HEK293 (cell line): Measurements from ENCODE around the gene HPCA.

Experiments
- CTCF ChIA-PET: fragments of 350-600 bp; formaldehyde crosslinking; extraction: SDS; loops from one replicate; lab custom pipeline; 2021; ENCODE audit warnings: antibody characterized with exemption; lab: Yijun Ruan, JAX
- POLR2A ChIA-PET: fragments of 300-600 bp; formaldehyde crosslinking; extraction: SDS; loops from one replicate; lab custom pipeline; 2020; ENCODE audit warnings: antibody characterized with exemption, inconsistent platforms; lab: Yijun Ruan, JAX
- H3K27ac ChIP-seq: fragments of 200-500 bp; sonication (Bioruptor generic); 2 replicates; pipeline ENCODE4 v1.5.1; 2014; ENCODE audit warnings: low read depth, low read length, control low read depth, inconsistent platforms; ENCODE audit errors: extremely low read depth
- H3K36me3 ChIP-seq, 2 experiments: fragments of 200-500 bp in 1 of 2; sonication (Bioruptor generic) in 1 of 2; 1 replicate in 1 of 2; 2 replicates in 1 of 2; pipeline ENCODE4 v1.5.1; 2014 to 2017; ENCODE audit warnings: inconsistent platforms in 2 of 2, low read length in 2 of 2; ENCODE audit not compliant: control insufficient read depth in 2 of 2, insufficient read depth in 1 of 2
- H3K4me1 ChIP-seq: fragments of 200-500 bp; sonication (Bioruptor generic); 2 replicates; pipeline ENCODE4 v1.5.1; 2014; ENCODE audit warnings: mild to moderate bottlenecking, low read length, inconsistent platforms; ENCODE audit not compliant: control insufficient read depth, insufficient read depth
- H3K4me3 ChIP-seq: 2 replicates; pipeline ENCODE4 v1.5.1; 2011; ENCODE audit warnings: low read depth, mild to moderate bottlenecking, control low read depth, low read length, moderate library complexity
- H3K9me3 ChIP-seq: fragments of 200-500 bp; sonication (Bioruptor generic); 2 replicates; pipeline ENCODE4 v1.5.1; 2014; ENCODE audit warnings: low read depth, low read length, inconsistent platforms; ENCODE audit not compliant: control insufficient read depth, insufficient read depth
- MZF1 ChIP-seq: fragments of 450-650 bp; formaldehyde crosslinking; IDR thresholded peaks from 2 replicates; pipeline ENCODE4 v1.5.1; 2017; ENCODE audit warnings: missing biosample characterization, missing genetic modification characterization, borderline replicate concordance
- PRDM1 ChIP-seq: fragments of 450-650 bp; formaldehyde crosslinking; IDR thresholded peaks from 2 replicates; pipeline ENCODE4; 2016; ENCODE audit warnings: missing biosample characterization, missing genetic modification characterization
- PRDM10 ChIP-seq: fragments of 450-650 bp; formaldehyde crosslinking; IDR thresholded peaks from 2 replicates; pipeline ENCODE4 v1.5.1; 2016; ENCODE audit warnings: missing biosample characterization, missing genetic modification characterization
- YY2 ChIP-seq: fragments of 450-650 bp; formaldehyde crosslinking; IDR thresholded peaks from 2 replicates; pipeline ENCODE4 v1.5.1; 2016; ENCODE audit warnings: missing biosample characterization, missing genetic modification characterization
- ZFP3 ChIP-seq: fragments of 450-650 bp; formaldehyde crosslinking; IDR thresholded peaks from 2 replicates; pipeline ENCODE4 v1.5.1; 2016; ENCODE audit warnings: low read depth, missing biosample characterization, missing genetic modification characterization
- ZNF174 ChIP-seq: fragments of 450-650 bp; formaldehyde crosslinking; IDR thresholded peaks from 2 replicates; pipeline ENCODE4 v1.5.0; 2017; ENCODE audit warnings: missing biosample characterization, mild to moderate bottlenecking, missing genetic modification characterization
- ZNF221 ChIP-seq: fragments of 450-650 bp; formaldehyde crosslinking; IDR thresholded peaks from 2 replicates; pipeline ENCODE4 v1.5.1; 2017; ENCODE audit warnings: missing biosample characterization, missing genetic modification characterization, borderline replicate concordance
- ZNF23 ChIP-seq: fragments of 450-650 bp; formaldehyde crosslinking; IDR thresholded peaks from 2 replicates; pipeline ENCODE4 v1.5.1; 2016; ENCODE audit warnings: missing biosample characterization, missing genetic modification characterization, borderline replicate concordance
- ZNF341 ChIP-seq: fragments of 450-650 bp; formaldehyde crosslinking; IDR thresholded peaks from 2 replicates; pipeline ENCODE4; 2016; ENCODE audit warnings: low read depth, missing biosample characterization, missing genetic modification characterization
- ZNF423 ChIP-seq: fragments of 450-650 bp; formaldehyde crosslinking; IDR thresholded peaks from 2 replicates; pipeline ENCODE4 v1.5.1; 2016; ENCODE audit warnings: missing biosample characterization, missing genetic modification characterization
- ZNF624 ChIP-seq: fragments of 450-650 bp; formaldehyde crosslinking; IDR thresholded peaks from 2 replicates; pipeline ENCODE4 v1.5.1; 2017; ENCODE audit warnings: missing biosample characterization, missing genetic modification characterization
- ZNF792 ChIP-seq: fragments of 450-650 bp; formaldehyde crosslinking; IDR thresholded peaks from 2 replicates; pipeline ENCODE4 v1.5.1; 2016; ENCODE audit warnings: missing biosample characterization, missing genetic modification characterization
- TF ChIP-seq, protein P1 (sequence below): fragments of 450-650 bp; formaldehyde crosslinking; IDR thresholded peaks from 2 replicates; pipeline ENCODE4; 2016; ENCODE audit warnings: missing biosample characterization, missing genetic modification characterization
- TF ChIP-seq, protein P2 (sequence below): fragments of 450-650 bp; formaldehyde crosslinking; IDR thresholded peaks from 2 replicates; pipeline ENCODE4 v1.5.1; 2016; ENCODE audit warnings: missing biosample characterization, missing genetic modification characterization, borderline replicate concordance
- TF ChIP-seq, protein P3 (sequence below): fragments of 450-650 bp; formaldehyde crosslinking; IDR thresholded peaks from 2 replicates; pipeline ENCODE4 v1.5.1; 2016; ENCODE audit warnings: missing biosample characterization, missing genetic modification characterization
- TF ChIP-seq, protein P4 (sequence below): fragments of 450-650 bp; formaldehyde crosslinking; IDR thresholded peaks from 2 replicates; pipeline ENCODE4 v1.5.1; 2016; ENCODE audit warnings: missing biosample characterization, missing genetic modification characterization

The HPCA gene

GRCh38 chr1:32933742-32934322, 47.5 kb downstream of the HPCA start (continued):
- TF ChIP-seq PRDM10 (tag by site-specific recombination), result 0 out of 2 replicates have a peak, but pooled peaks have one; percentile 24
- peak; percentile 94 for TF ChIP-seq PRDM1 (tag by site-specific recombination)
- TF ChIP-seq ZNF423 (tag by site-specific recombination), result no peak

GRCh38 chr1:32934535-32934934, 48.2 kb downstream of the HPCA start:
- Histone ChIP-seq H3K27ac (no peak overlapping the region), H3K9me3 (no peaks in the 10 kb centered on the region)
- TF ChIP-seq ZNF174 (tag by site-specific recombination), result no peak
- no peak for TF ChIP-seq ZNF341 (tag by site-specific recombination)
- TF ChIP-seq, protein P1, sequence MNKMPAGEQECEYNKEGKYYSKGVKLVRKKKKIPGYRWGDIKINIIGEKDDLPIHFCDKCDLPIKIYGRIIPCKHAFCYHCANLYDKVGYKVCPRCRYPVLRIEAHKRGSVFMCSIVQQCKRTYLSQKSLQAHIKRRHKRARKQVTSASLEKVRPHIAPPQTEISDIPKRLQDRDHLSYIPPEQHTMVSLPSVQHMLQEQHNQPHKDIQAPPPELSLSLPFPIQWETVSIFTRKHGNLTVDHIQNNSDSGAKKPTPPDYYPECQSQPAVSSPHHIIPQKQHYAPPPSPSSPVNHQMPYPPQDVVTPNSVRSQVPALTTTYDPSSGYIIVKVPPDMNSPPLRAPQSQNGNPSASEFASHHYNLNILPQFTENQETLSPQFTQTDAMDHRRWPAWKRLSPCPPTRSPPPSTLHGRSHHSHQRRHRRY (tag by site-specific recombination), result no peak
- no peak for TF ChIP-seq YY2
- TF ChIP-seq ZNF624 (tag by site-specific recombination), result no peak
- no peak for TF ChIP-seq ZNF23 (tag by site-specific recombination)
- TF ChIP-seq, all 188 proteins: peak for 0
- ChIA-PET CTCF (interaction anchor here (0.5 to 6.8 kb wide), 21 partner anchors 9 to 363 kb away, joined by 3 to 71 read pairs (median 4); partner anchors contain the start of gene HPCA), POLR2A (interaction anchor here (0.6 to 1.1 kb wide), 3 partner anchors 30 to 146 kb away, joined by 3 to 7 read pairs (median 5); partner anchors contain the start of genes AZIN2 and RNF19B)
- Histone ChIP-seq H3K4me1 (no peaks in the 10 kb centered on the region), H3K4me3 (no peak overlapping the region), H3K36me3 (peaks cover 0 to 40% of the 10 kb centered on the region in 2 experiments)

DNA sequence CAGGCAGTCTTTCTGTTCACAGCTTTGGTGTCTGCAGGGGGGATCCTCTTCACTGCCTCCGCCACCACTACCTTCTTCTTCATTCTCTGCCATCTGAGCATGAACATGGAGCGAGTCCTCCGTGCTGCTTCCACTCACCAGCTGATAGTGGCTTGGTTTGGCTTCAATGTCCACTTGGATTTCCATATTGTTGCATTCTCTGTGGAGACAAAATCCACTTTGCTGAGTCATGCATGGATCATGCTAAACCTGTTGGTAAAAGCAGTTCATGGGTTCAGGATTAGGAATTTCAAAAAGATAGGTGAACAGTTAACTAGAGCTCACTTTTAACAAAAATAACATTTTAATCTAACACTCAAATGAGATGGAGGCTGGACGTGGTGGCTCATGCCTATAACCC, 50.8 kb downstream of the HPCA start:
- no peak overlapping the region for H3K27ac ChIP-seq
- ChIA-PET POLR2A (interaction anchor here (0.8 kb wide), 1 partner anchor 26 kb away, joined by 4 read pairs; no protein-coding TSS in a partner anchor), CTCF (interaction anchor here (0.6 to 3.0 kb wide), 6 partner anchors 16 to 149 kb away, joined by 3 to 9 read pairs (median 4); partner anchors contain the start of gene AZIN2)
- H3K4me3 ChIP-seq, result no peak overlapping the region
- no peaks in the 10 kb centered on the region for H3K4me1 ChIP-seq
- H3K36me3 ChIP-seq, result peaks cover 5 to 66% of the 10 kb centered on the region in 2 experiments
- no peaks in the 10 kb centered on the region for H3K9me3 ChIP-seq
- TF ChIP-seq, protein P2, sequence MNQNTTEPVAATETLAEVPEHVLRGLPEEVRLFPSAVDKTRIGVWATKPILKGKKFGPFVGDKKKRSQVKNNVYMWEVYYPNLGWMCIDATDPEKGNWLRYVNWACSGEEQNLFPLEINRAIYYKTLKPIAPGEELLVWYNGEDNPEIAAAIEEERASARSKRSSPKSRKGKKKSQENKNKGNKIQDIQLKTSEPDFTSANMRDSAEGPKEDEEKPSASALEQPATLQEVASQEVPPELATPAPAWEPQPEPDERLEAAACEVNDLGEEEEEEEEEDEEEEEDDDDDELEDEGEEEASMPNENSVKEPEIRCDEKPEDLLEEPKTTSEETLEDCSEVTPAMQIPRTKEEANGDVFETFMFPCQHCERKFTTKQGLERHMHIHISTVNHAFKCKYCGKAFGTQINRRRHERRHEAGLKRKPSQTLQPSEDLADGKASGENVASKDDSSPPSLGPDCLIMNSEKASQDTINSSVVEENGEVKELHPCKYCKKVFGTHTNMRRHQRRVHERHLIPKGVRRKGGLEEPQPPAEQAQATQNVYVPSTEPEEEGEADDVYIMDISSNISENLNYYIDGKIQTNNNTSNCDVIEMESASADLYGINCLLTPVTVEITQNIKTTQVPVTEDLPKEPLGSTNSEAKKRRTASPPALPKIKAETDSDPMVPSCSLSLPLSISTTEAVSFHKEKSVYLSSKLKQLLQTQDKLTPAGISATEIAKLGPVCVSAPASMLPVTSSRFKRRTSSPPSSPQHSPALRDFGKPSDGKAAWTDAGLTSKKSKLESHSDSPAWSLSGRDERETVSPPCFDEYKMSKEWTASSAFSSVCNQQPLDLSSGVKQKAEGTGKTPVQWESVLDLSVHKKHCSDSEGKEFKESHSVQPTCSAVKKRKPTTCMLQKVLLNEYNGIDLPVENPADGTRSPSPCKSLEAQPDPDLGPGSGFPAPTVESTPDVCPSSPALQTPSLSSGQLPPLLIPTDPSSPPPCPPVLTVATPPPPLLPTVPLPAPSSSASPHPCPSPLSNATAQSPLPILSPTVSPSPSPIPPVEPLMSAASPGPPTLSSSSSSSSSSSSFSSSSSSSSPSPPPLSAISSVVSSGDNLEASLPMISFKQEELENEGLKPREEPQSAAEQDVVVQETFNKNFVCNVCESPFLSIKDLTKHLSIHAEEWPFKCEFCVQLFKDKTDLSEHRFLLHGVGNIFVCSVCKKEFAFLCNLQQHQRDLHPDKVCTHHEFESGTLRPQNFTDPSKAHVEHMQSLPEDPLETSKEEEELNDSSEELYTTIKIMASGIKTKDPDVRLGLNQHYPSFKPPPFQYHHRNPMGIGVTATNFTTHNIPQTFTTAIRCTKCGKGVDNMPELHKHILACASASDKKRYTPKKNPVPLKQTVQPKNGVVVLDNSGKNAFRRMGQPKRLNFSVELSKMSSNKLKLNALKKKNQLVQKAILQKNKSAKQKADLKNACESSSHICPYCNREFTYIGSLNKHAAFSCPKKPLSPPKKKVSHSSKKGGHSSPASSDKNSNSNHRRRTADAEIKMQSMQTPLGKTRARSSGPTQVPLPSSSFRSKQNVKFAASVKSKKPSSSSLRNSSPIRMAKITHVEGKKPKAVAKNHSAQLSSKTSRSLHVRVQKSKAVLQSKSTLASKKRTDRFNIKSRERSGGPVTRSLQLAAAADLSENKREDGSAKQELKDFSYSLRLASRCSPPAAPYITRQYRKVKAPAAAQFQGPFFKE (tag by site-specific recombination), result no peak
- TF ChIP-seq ZNF221 (tag by site-specific recombination) (no peak), MZF1 (no peak), ZFP3 (tag by site-specific recombination) (no peak), ZNF792 (tag by site-specific recombination) (no peak)
- TF ChIP-seq, protein P3, sequence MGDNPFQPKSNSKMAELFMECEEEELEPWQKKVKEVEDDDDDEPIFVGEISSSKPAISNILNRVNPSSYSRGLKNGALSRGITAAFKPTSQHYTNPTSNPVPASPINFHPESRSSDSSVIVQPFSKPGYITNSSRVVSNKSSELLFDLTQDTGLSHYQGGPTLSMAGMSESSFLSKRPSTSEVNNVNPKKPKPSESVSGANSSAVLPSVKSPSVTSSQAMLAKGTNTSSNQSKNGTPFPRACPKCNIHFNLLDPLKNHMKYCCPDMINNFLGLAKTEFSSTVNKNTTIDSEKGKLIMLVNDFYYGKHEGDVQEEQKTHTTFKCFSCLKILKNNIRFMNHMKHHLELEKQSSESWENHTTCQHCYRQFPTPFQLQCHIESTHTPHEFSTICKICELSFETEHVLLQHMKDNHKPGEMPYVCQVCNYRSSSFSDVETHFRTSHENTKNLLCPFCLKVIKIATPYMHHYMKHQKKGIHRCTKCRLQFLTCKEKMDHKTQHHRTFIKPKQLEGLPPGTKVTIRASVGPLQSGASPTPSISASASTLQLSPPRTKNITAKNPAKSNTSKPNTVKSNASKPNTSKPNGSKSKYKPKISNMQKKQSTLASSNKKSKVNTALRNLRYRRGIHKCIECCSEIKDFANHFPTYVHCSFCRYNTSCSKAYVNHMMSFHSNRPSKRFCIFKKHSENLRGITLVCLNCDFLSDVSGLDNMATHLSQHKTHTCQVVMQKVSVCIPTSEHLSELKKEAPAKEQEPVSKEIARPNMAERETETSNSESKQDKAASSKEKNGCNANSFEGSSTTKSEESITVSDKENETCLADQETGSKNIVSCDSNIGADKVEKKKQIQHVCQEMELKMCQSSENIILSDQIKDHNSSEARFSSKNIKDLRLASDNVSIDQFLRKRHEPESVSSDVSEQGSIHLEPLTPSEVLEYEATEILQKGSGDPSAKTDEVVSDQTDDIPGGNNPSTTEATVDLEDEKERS (tag by site-specific recombination), result no peak
- TF ChIP-seq, protein P4, sequence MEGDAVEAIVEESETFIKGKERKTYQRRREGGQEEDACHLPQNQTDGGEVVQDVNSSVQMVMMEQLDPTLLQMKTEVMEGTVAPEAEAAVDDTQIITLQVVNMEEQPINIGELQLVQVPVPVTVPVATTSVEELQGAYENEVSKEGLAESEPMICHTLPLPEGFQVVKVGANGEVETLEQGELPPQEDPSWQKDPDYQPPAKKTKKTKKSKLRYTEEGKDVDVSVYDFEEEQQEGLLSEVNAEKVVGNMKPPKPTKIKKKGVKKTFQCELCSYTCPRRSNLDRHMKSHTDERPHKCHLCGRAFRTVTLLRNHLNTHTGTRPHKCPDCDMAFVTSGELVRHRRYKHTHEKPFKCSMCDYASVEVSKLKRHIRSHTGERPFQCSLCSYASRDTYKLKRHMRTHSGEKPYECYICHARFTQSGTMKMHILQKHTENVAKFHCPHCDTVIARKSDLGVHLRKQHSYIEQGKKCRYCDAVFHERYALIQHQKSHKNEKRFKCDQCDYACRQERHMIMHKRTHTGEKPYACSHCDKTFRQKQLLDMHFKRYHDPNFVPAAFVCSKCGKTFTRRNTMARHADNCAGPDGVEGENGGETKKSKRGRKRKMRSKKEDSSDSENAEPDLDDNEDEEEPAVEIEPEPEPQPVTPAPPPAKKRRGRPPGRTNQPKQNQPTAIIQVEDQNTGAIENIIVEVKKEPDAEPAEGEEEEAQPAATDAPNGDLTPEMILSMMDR, result no peak
